Measurements from ENCODE around the gene METTL9. TPM values are rescaled to one million over a fixed set of nuclear protein-coding genes. Genes with fewer than 3 reads are reported as not detected.

Gene METTL9
- total and polyA plus RNA-seq, 2 of the 13 experiments (the other 11 are each of a cell fraction or from before 2014, with no cell fraction given) = 123 to 204 TPM

GRCh38 chr16:21656795-21657768 is 57.7 kb downstream of the METTL9 start (continued):
- 0 out of 2 replicates have a peak, but pooled peaks have one; percentile 22 for TF ChIP-seq ZNF800 (CRISPR knock-in tag; IDR thresholded peaks at IDR 0.05)
- TF ChIP-seq FOXK1 (CRISPR knock-in tag; IDR thresholded peaks at IDR 0.05; ENCODE audit: borderline replicate concordance, low read depth) = peak; percentile 15; the same call in 1 of the 2 replicates
- TF ChIP-seq BRCA1 (CRISPR knock-in tag; IDR thresholded peaks at IDR 0.05) = peak; percentile 54; the same call in 1 of the 2 replicates
- 0 out of 2 replicates have a peak, but pooled peaks have one; percentile 19 for TF ChIP-seq MTF1 (CRISPR knock-in tag; IDR thresholded peaks at IDR 0.05)
- TF ChIP-seq CTCF (CRISPR knock-in tag; IDR thresholded peaks at IDR 0.05) = peak; percentile 92
- peak; percentile 43; the same call in 1 of the 2 replicates for TF ChIP-seq ARID5B (CRISPR knock-in tag; IDR thresholded peaks at IDR 0.05)
- peak; percentile 32; the same call in 1 of the 2 replicates for TF ChIP-seq MED1 (CRISPR knock-in tag; IDR thresholded peaks at IDR 0.05)
- TF ChIP-seq HOMEZ (CRISPR knock-in tag; IDR thresholded peaks at IDR 0.05; ENCODE audit: low read depth) = peak; percentile 15; the same call in 1 of the 2 replicates
- 0 out of 2 replicates have a peak, but pooled peaks have one; percentile 7 for TF ChIP-seq CREB1 (IDR thresholded peaks at IDR 0.05)
- TF ChIP-seq CREB1 (CRISPR knock-in tag; IDR thresholded peaks at IDR 0.05) = no peak
- no peak for TF ChIP-seq SOX13 (IDR thresholded peaks at IDR 0.05)
- TF ChIP-seq SOX13 (CRISPR knock-in tag; conservative IDR thresholded peaks at IDR 0.05 in 1 of 2, IDR thresholded peaks at IDR 0.05 in 1 of 2) = 0 out of 4 replicates have a peak, but pooled peaks of 1 of the 2 experiments have one; percentile 9
- TF ChIP-seq IRF2 (CRISPR knock-in tag; IDR thresholded peaks at IDR 0.05) = 0 out of 2 replicates have a peak, but pooled peaks have one; percentile 28
- TF ChIP-seq RAD21 (CRISPR knock-in tag; IDR thresholded peaks at IDR 0.05) = peak; percentile 86
- TF ChIP-seq ZNF660 (CRISPR knock-in tag; IDR thresholded peaks at IDR 0.05; ENCODE audit: borderline replicate concordance, low read depth) = no peak
- no peak for TF ChIP-seq HNRNPK (IDR thresholded peaks at IDR 0.05; ENCODE audit: low read depth, low read length, poor library complexity, severe bottlenecking)
- no peak for TF ChIP-seq PLRG1 (conservative IDR thresholded peaks at IDR 0.05)
- TF ChIP-seq SIX1 (CRISPR knock-in tag; IDR thresholded peaks at IDR 0.05; ENCODE audit: borderline replicate concordance) = peak; percentile 45; the same call in 1 of the 2 replicates
- peak; percentile 86 for TF ChIP-seq STAG1 (CRISPR knock-in tag; IDR thresholded peaks at IDR 0.05)

Measured in HepG2 (cell line).